SK-N-SH (cell line): ENCODE measurements around the gene GYG1.

Source experiments
- CTCF ChIP-seq: fragments of 200-600 bp; sonication (generic); IDR thresholded peaks from 2 replicates; pipeline ENCODE4 v1.6.1; 2017; ENCODE audit warnings: antibody characterized with exemption, mild to moderate bottlenecking, moderate library complexity
- EP300 ChIP-seq, 2 experiments: IDR thresholded peaks; 2 replicates each; pipeline versions ENCODE4 v1.4.0 to v1.6.1; 2012; ENCODE audit warnings: borderline replicate concordance in 1 of 2, low read depth in 1 of 2, low read length in 1 of 2
- GABPA ChIP-seq: IDR thresholded peaks from 2 replicates; pipeline ENCODE4 v1.4.0; 2012; ENCODE audit warnings: low read depth, mild to moderate bottlenecking
- IRF3 ChIP-seq: fragments of 150-350 bp; IDR thresholded peaks from 2 replicates; pipeline ENCODE4 v1.6.1; 2016; ENCODE audit warnings: mild to moderate bottlenecking, low read depth, low read length
- NFIC ChIP-seq: IDR thresholded peaks from 2 replicates; pipeline ENCODE4 v1.4.0; 2012; ENCODE audit warnings: borderline replicate concordance
- RFX5 ChIP-seq: IDR thresholded peaks from 2 replicates; pipeline ENCODE4 v1.6.1; 2012; ENCODE audit warnings: mild to moderate bottlenecking, improper control_type of control experiment, low read length
- TAF1 ChIP-seq: IDR thresholded peaks from 2 replicates; pipeline ENCODE4 v1.6.1; 2012; ENCODE audit warnings: low read depth, mild to moderate bottlenecking, low read length, moderate library complexity, borderline replicate concordance
- ZBTB33 ChIP-seq: IDR thresholded peaks from 2 replicates; pipeline ENCODE4 v1.4.0; 2012; ENCODE audit warnings: low read depth, borderline replicate concordance

GRCh38 chr3:149001727-149002126 is 10.4 kb downstream of the GYG1 start:
- TF ChIP-seq TAF1 (no peak), EP300 (IDR thresholded peaks at IDR 0.05; ENCODE audit: borderline replicate concordance in 1 of 2, low read depth in 1 of 2, low read length in 1 of 2) (no peak), CTCF (no peak), ZBTB33 (no peak), RFX5 (no peak), IRF3 (no peak), GABPA (no peak), NFIC (no peak)
